Measurements from ENCODE around the gene WDR76.
"Not testable (repeated sequence)": the region's sequence is repeated elsewhere in the genome, so short reads cannot be mapped to it uniquely, and the experiment has no call there.

The WDR76 gene

GRCh38 chr15:43824302-43825246, 2.2 kb upstream of the WDR76 start, which contains the start of gene MFAP1:
Gene MFAP1, minus strand, starts transcription at chr15:43824690. Its CDS starts 121 bp downstream, at chr15:43824569.
- DNase-seq: peak; percentile 94

GRCh38 chr15:43825305-43825704, 1.5 kb upstream of the WDR76 start:
- peak; percentile 15 for DNase-seq

- no peak for DNase-seq
These were observed 734 bp upstream of the WDR76 start for GRCh38 chr15:43826029-43826507.

- DNase-seq: peak; percentile 40
These were observed 1.4 kb downstream of the WDR76 start for GRCh38 chr15:43828061-43828657.

GRCh38 chr15:43829951-43830540, 3.2 kb downstream of the WDR76 start:
- not testable (repeated sequence) for DNase-seq

- not testable (repeated sequence) for DNase-seq
These were observed 4.0 kb downstream of the WDR76 start for GRCh38 chr15:43830691-43831275.

- not testable (repeated sequence) for DNase-seq
These were observed 4.8 kb downstream of the WDR76 start for GRCh38 chr15:43831519-43832052.

- not testable (repeated sequence) for DNase-seq
These were observed 5.7 kb downstream of the WDR76 start for GRCh38 chr15:43832485-43832884.

- DNase-seq: no peak
These were observed 18.6 kb downstream of the WDR76 start for GRCh38 chr15:43845421-43845820.

- no peak for DNase-seq
These were observed 24.4 kb downstream of the WDR76 start for GRCh38 chr15:43851251-43851650.

- no peak for DNase-seq
These were observed 25.8 kb downstream of the WDR76 start for GRCh38 chr15:43852607-43853006.

GRCh38 chr15:43854801-43855200, 28.0 kb downstream of the WDR76 start:
- no peak for DNase-seq

- DNase-seq: no peak
These were observed 32.7 kb downstream of the WDR76 start for GRCh38 chr15:43859546-43859945.

GRCh38 chr15:43866636-43867035, 39.8 kb downstream of the WDR76 start:
- DNase-seq: not testable (repeated sequence)

- DNase-seq: no peak
These were observed 40.3 kb downstream of the WDR76 start for GRCh38 chr15:43867096-43867495.

GRCh38 chr15:43868406-43868805, 41.6 kb downstream of the WDR76 start:
- no peak for DNase-seq

- DNase-seq: no peak
These were observed 45.0 kb downstream of the WDR76 start for GRCh38 chr15:43871835-43872234.

GRCh38 chr15:43872416-43873020, 45.7 kb downstream of the WDR76 start:
- peak; percentile 18 for DNase-seq

- DNase-seq: no peak
These were observed 46.8 kb downstream of the WDR76 start for GRCh38 chr15:43873651-43874050.

- no peak for DNase-seq
These were observed 50.1 kb downstream of the WDR76 start for GRCh38 chr15:43876872-43877271.

GRCh38 chr15:43877371-43877770, 50.6 kb downstream of the WDR76 start:
- no peak for DNase-seq

GRCh38 chr15:43878446-43878845, 51.6 kb downstream of the WDR76 start:
- DNase-seq: no peak

Measured in stimulated activated CD4-positive, alpha-beta T cell treated with anti-CD3 and anti-CD28 coated beads, Interleukin-15, amount 100 ng/mL, for 24 hours (primary cell).